ENCODE data around the gene CDH24.

CDH24 gene

GRCh38 chr14:23047034-23047634 is 10.2 kb downstream of the CDH24 start:
- no peak for DNase-seq (ENCODE audit: low read depth in 1 of 2, low spot score in 1 of 2)
- Histone ChIP-seq H3K27ac (replicated peaks) (no peak overlapping the region), H3K4me3 (replicated peaks; ENCODE audit: insufficient read depth, low read length) (no peak overlapping the region), H3K27me3 (ENCODE audit: insufficient read depth, poor library complexity, severe bottlenecking) (no peaks in the 10 kb centered on the region)
- TF ChIP-seq CTCF (IDR thresholded peaks at IDR 0.05; ENCODE audit: insufficient read depth, low read length) (no peak), REST (IDR thresholded peaks at IDR 0.05; ENCODE audit: insufficient replicate concordance, low read depth) (no peak), POLR2AphosphoS5 (IDR thresholded peaks at IDR 0.05; ENCODE audit: low read depth) (no peak)

- Histone ChIP-seq H3K27ac (replicated peaks) (no peak overlapping the region), H3K4me3 (replicated peaks; ENCODE audit: insufficient read depth, low read length) (no peak overlapping the region), H3K27me3 (ENCODE audit: insufficient read depth, poor library complexity, severe bottlenecking) (no peaks in the 10 kb centered on the region)
- TF ChIP-seq SPI1 (IDR thresholded peaks at IDR 0.05; ENCODE audit: borderline replicate concordance, low read depth) (no peak), CTCF (IDR thresholded peaks at IDR 0.05; ENCODE audit: insufficient read depth, low read length) (no peak), POLR2AphosphoS5 (IDR thresholded peaks at IDR 0.05; ENCODE audit: low read depth) (no peak)
- DNase-seq (ENCODE audit: low read depth in 1 of 2, low spot score in 1 of 2), result no peak
These were observed 11.6 kb downstream of the CDH24 start for GRCh38 chr14:23045419-23046357.

- DNase-seq (ENCODE audit: low read depth in 1 of 2, low spot score in 1 of 2), result no peak
- Histone ChIP-seq H3K4me3 (replicated peaks; ENCODE audit: insufficient read depth, low read length) (no peak overlapping the region), H3K27me3 (ENCODE audit: insufficient read depth, poor library complexity, severe bottlenecking) (no peaks in the 10 kb centered on the region), H3K27ac (replicated peaks) (no peak overlapping the region)
- TF ChIP-seq SPI1 (IDR thresholded peaks at IDR 0.05; ENCODE audit: borderline replicate concordance, low read depth), result no peak
- TF ChIP-seq REST (IDR thresholded peaks at IDR 0.05; ENCODE audit: insufficient replicate concordance, low read depth), result no peak
- no peak for TF ChIP-seq POLR2AphosphoS5 (IDR thresholded peaks at IDR 0.05; ENCODE audit: low read depth)
- TF ChIP-seq CTCF (IDR thresholded peaks at IDR 0.05; ENCODE audit: insufficient read depth, low read length), result no peak
- TF ChIP-seq GABPA (IDR thresholded peaks at IDR 0.05; ENCODE audit: low read depth), result no peak
These were observed 12.5 kb downstream of the CDH24 start for GRCh38 chr14:23044840-23045239.

All from HL-60 (cell line).